K562 (cell line): ENCODE data around the gene PLD5. TPM values are rescaled to one million over a fixed set of nuclear protein-coding genes. Genes with fewer than 3 reads are reported as not detected.

ENCODE experiments used
- ATAC-seq: fragments of 200-7000 bp; cut with Tn5 transposase; 3 replicates; pipeline ENCODE4 v1.9.1; 2020; ENCODE audit warnings: moderate library complexity
- BruUV-seq: library from RNA; stranded (reverse); fragments of 400-500 nt; replicated peaks from 2 replicates; lab custom pipeline; 2021; lab: Mats Ljungman, UMichigan
- CTCF ChIA-PET: fragments of 300-600 bp; formaldehyde crosslinking; extraction: SDS; loops from one replicate; lab custom pipeline; 2021; ENCODE audit warnings: low intra/inter-chr PET ratio; lab: Yijun Ruan, JAX
- POLR2A ChIA-PET: fragments of 300-600, 350-650 bp; sonication (Branson Sonifier 250); formaldehyde crosslinking; extraction: SDS; loops from one replicate; lab custom pipeline; 2021; ENCODE audit warnings: antibody characterized with exemption, inconsistent platforms; lab: Yijun Ruan, JAX
- DNase-seq, 4 experiments: peaks; one replicate each; pipeline versions ENCODE4 v3.0.0 to v3.0.0-alpha.2; 2011 to 2018; ENCODE audit warnings: low spot score in 3 of 4, mixed read lengths in 3 of 4; ENCODE audit errors: extremely low read depth in 1 of 4
- FAIRE-seq: peaks from 2 replicates; lab custom pipeline; 2011; peaks lifted over from hg19 to GRCh38; lab: Jason Lieb, UNC
- H2AFZ ChIP-seq: 2 replicates; pipeline ENCODE4 v1.6.0; 2011; ENCODE audit warnings: low read depth, low read length, control low read depth, inconsistent platforms
- H3K27ac ChIP-seq: fragments of 200-600 bp; 3 replicates; pipeline ENCODE4 v1.8.0; 2011; ENCODE audit warnings: low read depth, mild to moderate bottlenecking, control low read depth, inconsistent platforms, low read length, moderate library complexity, mixed read lengths; ENCODE audit errors: extremely low read depth
- H3K27me3 ChIP-seq, 2 experiments: fragments of 300-600 bp in 1 of 2; 2 replicates in 1 of 2; 3 replicates in 1 of 2; pipeline versions ENCODE4 v1.6.0 to v1.8.0; 2011; ENCODE audit warnings: inconsistent platforms in 2 of 2, low read length in 2 of 2, mild to moderate bottlenecking in 1 of 2, mixed read lengths in 1 of 2, moderate library complexity in 1 of 2; ENCODE audit not compliant: control insufficient read depth in 2 of 2, insufficient read depth in 2 of 2
- H3K36me3 ChIP-seq: fragments of 300-600 bp; 3 replicates; pipeline ENCODE4 v1.8.0; 2011; ENCODE audit warnings: mild to moderate bottlenecking, low read length, inconsistent platforms; ENCODE audit not compliant: control insufficient read depth, insufficient read depth
- H3K4me1 ChIP-seq, 2 experiments: fragments of 200-600 bp in 1 of 2; replicated peaks in 1 of 2; 2 replicates in 1 of 2; 3 replicates in 1 of 2; pipeline versions ENCODE4 v1.5.1 to v1.8.0; 2011; ENCODE audit warnings: inconsistent platforms in 2 of 2, low read length in 2 of 2, mild to moderate bottlenecking in 1 of 2, mixed read lengths in 1 of 2, moderate library complexity in 1 of 2; ENCODE audit not compliant: control insufficient read depth in 2 of 2, insufficient read depth in 2 of 2
- H3K4me2 ChIP-seq: 2 replicates; pipeline ENCODE4 v1.6.1; 2011; ENCODE audit warnings: low read length, control low read depth, inconsistent platforms, mixed read lengths; ENCODE audit not compliant: insufficient read depth
- H3K4me3 ChIP-seq: fragments of 200-600 bp; sonication (generic), shearing (Covaris generic); 2 replicates; pipeline ENCODE4 v1.5.1; 2016; ENCODE audit warnings: control low read depth, inconsistent platforms
- H3K79me2 ChIP-seq: fragments of 200-600 bp; 3 replicates; pipeline ENCODE4 v1.8.0; 2011; ENCODE audit warnings: low read length, inconsistent platforms; ENCODE audit not compliant: control insufficient read depth, insufficient read depth
- H3K9ac ChIP-seq, 2 experiments: 2 replicates each; pipeline versions ENCODE4 v1.6.0 to v1.6.1; 2011; ENCODE audit warnings: low read depth in 2 of 2, low read length in 2 of 2, control low read depth in 1 of 2, inconsistent platforms in 1 of 2, mild to moderate bottlenecking in 1 of 2, mixed read lengths in 1 of 2; ENCODE audit not compliant: insufficient read depth in 1 of 2
- H3K9me1 ChIP-seq: one replicate; pipeline ENCODE4 v1.6.0; 2011; ENCODE audit warnings: inconsistent platforms, mild to moderate bottlenecking, low read length, moderate library complexity; ENCODE audit not compliant: control insufficient read depth, insufficient read depth
- H3K9me3 ChIP-seq: replicated peaks from 2 replicates; pipeline ENCODE4 v1.5.1; 2011; ENCODE audit warnings: low read depth, low read length, inconsistent platforms; ENCODE audit not compliant: control insufficient read depth, insufficient read depth
- H4K20me1 ChIP-seq: replicated peaks from 2 replicates; pipeline ENCODE4 v1.6.1; 2011; ENCODE audit warnings: low read length, inconsistent platforms, mixed read lengths; ENCODE audit not compliant: control insufficient read depth, insufficient read depth
- ARID1B ChIP-seq: fragments of 450-650 bp; IDR thresholded peaks from 2 replicates; pipeline ENCODE4 v1.6.1; 2016; ENCODE audit warnings: antibody characterized with exemption, mild to moderate bottlenecking, inconsistent platforms
- DIDO1 ChIP-seq: fragments of 450-650 bp; IDR thresholded peaks from 2 replicates; pipeline ENCODE4 v1.6.1; 2016; ENCODE audit warnings: low read depth, missing biosample characterization, missing genetic modification characterization
- EHMT2 ChIP-seq: fragments of 450-650 bp; IDR thresholded peaks from 2 replicates; pipeline ENCODE4 v1.6.1; 2018; ENCODE audit warnings: antibody characterized with exemption
- ELF1 ChIP-seq: fragments of 200-800 bp; sonication (Bioruptor generic); IDR thresholded peaks from 2 replicates; pipeline ENCODE4 v1.6.1; 2016; ENCODE audit warnings: missing genetic modification characterization, missing compliant biosample characterization
- ESRRA ChIP-seq: fragments of 450-650 bp; IDR thresholded peaks from 2 replicates; pipeline ENCODE4 v1.6.1; 2014; ENCODE audit warnings: low read depth, mild to moderate bottlenecking, moderate library complexity, borderline replicate concordance
- GTF2A2 ChIP-seq: IDR thresholded peaks from 2 replicates; pipeline ENCODE4 v1.6.1; 2016; ENCODE audit warnings: mild to moderate bottlenecking, missing genetic modification characterization, missing compliant biosample characterization
- NRF1 ChIP-seq, 2 experiments: fragments of 450-650 bp; IDR thresholded peaks in 1 of 2; conservative IDR thresholded peaks in 1 of 2; 2 replicates each; pipeline ENCODE4 v1.6.1; 2014; ENCODE audit warnings: mild to moderate bottlenecking in 2 of 2
- PTTG1 ChIP-seq: fragments of 450-650 bp; IDR thresholded peaks from 2 replicates; pipeline ENCODE4 v1.6.1; 2016; ENCODE audit warnings: low read depth, mild to moderate bottlenecking, missing genetic modification characterization, missing compliant biosample characterization
- TAF15 ChIP-seq: fragments of 200-400 bp; formaldehyde crosslinking; IDR thresholded peaks from 2 replicates; pipeline ENCODE4 v1.6.1; 2017; ENCODE audit warnings: mild to moderate bottlenecking, low read depth, low read length, moderate library complexity
- ZFP91 ChIP-seq: sonication (generic); formaldehyde crosslinking; IDR thresholded peaks from 2 replicates; pipeline ENCODE4 v1.8.0; 2022; ENCODE audit warnings: mild to moderate bottlenecking, missing genetic modification reagents
- ZNF778 ChIP-seq: fragments of 450-650 bp; formaldehyde crosslinking; IDR thresholded peaks from 2 replicates; pipeline ENCODE4 v1.4.0; 2020; ENCODE audit warnings: mild to moderate bottlenecking, moderate library complexity
- ZNF785 ChIP-seq: fragments of 250-450 bp; sonication (Bioruptor Pico); IDR thresholded peaks from 2 replicates; pipeline ENCODE4 v1.4.0; 2020; ENCODE audit warnings: mild to moderate bottlenecking
- WGBS: fragments of 100-300 bp; shearing (Covaris generic); methylation state at CpG from one replicate; pipeline ENCODE4 v1.1.6; 2016; ENCODE audit warnings: low coverage, mixed read lengths; ENCODE audit not compliant: insufficient coverage; ENCODE audit errors: missing lambda C conversion rate; 5-methylcytosine and 5-hydroxymethylcytosine counted together
- in situ Hi-C: fragments of 300-500 bp; cut with MboI; formaldehyde crosslinking; loops from 4 replicates; pipeline ENCODE4 v1.15.0; 2018; ENCODE audit warnings: inconsistent platforms, mixed read lengths
- intact Hi-C: fragments of 100-400 bp; cut with micrococcal nuclease; formaldehyde crosslinking; loops from 2 replicates; pipeline ENCODE4 v1.14.2; 2022
- polyA plus RNA-seq, 8 experiments: library from polyadenylated mRNA; depleted of rRNA in 4 of 8; stranded (reverse) in 5 of 8; unstranded in 3 of 8; fragments of >200 nt; fragmentation: Nextera tagmentation in 2 of 8; fragmentation: Illumina TruSeq in 1 of 8; extraction: Ambion mirVana in 2 of 8; extraction: Trizol in 1 of 8; gene quantifications; 2 replicates each; pipeline versions ENCODE4 v1.2.1 to v1.2.3, GENCODE V29; 2011 to 2014; ENCODE audit warnings: inconsistent platforms in 1 of 8, missing spikeins in 1 of 8
- total RNA-seq, 7 experiments: library from RNA; depleted of rRNA in 6 of 7; stranded (reverse); fragments of >200 nt in 6 of 7; fragmentation: Illumina TruSeq in 2 of 7; extraction: Trizol in 2 of 7; gene quantifications; 2 replicates each; pipeline versions ENCODE4 v1.2.1 to v1.2.3, GENCODE V29; 2011 to 2021; ENCODE audit warnings: low replicate concordance in 1 of 7
- TF ChIP-seq, protein P1 (sequence below), 2 experiments: fragments of 450-650 bp in 1 of 2; sonication (generic) in 1 of 2; formaldehyde crosslinking in 1 of 2; IDR thresholded peaks in 1 of 2; conservative IDR thresholded peaks in 1 of 2; 2 replicates each; pipeline versions ENCODE4 v1.6.1 to v1.8.1; 2016 to 2023; ENCODE audit warnings: mild to moderate bottlenecking in 2 of 2, moderate library complexity in 2 of 2, inconsistent platforms in 1 of 2, missing genetic modification reagents in 1 of 2

PLD5 gene
- total and polyA plus RNA-seq, 9 of the 15 experiments (the other 6 are each of a cell fraction or from before 2014, with no cell fraction given): not detected

DNA sequence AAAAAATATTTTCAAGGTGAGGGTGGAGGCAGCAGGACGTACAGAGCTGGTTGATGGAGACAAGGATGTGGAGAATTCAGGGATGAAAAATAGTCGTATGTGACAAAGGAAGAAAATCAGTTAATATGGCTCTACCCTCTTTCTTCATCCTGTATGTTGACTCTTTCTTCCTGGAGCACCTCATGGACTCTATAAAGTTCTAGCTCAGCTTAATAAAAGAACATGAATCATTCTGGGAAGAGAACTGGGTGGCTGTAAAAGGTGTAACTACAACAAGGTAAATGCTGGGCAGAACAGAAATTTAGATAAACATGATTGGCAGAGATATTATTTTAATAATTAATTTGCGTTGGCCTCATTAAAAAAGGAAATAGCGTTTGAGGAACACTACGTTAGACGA is 283.8 kb downstream of the PLD5 start:
- H3K9me1 ChIP-seq: no peaks in the 10 kb centered on the region
- TF ChIP-seq PTTG1 (tag) (no peak), ZNF785 (CRISPR knock-in tag) (no peak), ESRRA (no peak)
- H3K27ac ChIP-seq: no peak overlapping the region
- POLR2A ChIA-PET: interaction anchor here (0.6 to 0.7 kb wide), 2 partner anchors 38 to 57 kb away, joined by 3 read pairs; no protein-coding TSS in a partner anchor
- no peaks in the 10 kb centered on the region for H3K9me3 ChIP-seq
- ATAC-seq (no peak), FAIRE-seq (no peak), DNase-seq (no peak)
- H3K4me3 ChIP-seq: no peak overlapping the region
- H4K20me1 ChIP-seq: no peaks in the 10 kb centered on the region
- H2AFZ ChIP-seq: no peak overlapping the region
- H3K36me3 ChIP-seq: no peaks in the 10 kb centered on the region
- H3K79me2 ChIP-seq: no peaks in the 10 kb centered on the region
- no peaks in the 10 kb centered on the region for H3K4me1 ChIP-seq
- 0% methylated on average over 6 of the region's 6 CpGs for WGBS
- H3K27me3 ChIP-seq: no peaks in the 10 kb centered on the region
- intact Hi-C loops: no loop called here
- CTCF ChIA-PET: no interaction called here
- no peak overlapping the region for H3K4me2 ChIP-seq
- in situ Hi-C loops: no loop called here
- no peak overlapping the region for H3K9ac ChIP-seq
- no TSS peak for BruUV-seq

GRCh38 chr1:242240077-242240476 is 284.4 kb downstream of the PLD5 start:
- Histone ChIP-seq H3K36me3 (no peaks in the 10 kb centered on the region), H3K79me2 (no peaks in the 10 kb centered on the region), H3K9ac (no peak overlapping the region), H3K27me3 (no peaks in the 10 kb centered on the region), H4K20me1 (no peaks in the 10 kb centered on the region), H3K4me2 (no peak overlapping the region), H2AFZ (no peak overlapping the region), H3K9me3 (no peaks in the 10 kb centered on the region), H3K9me1 (no peaks in the 10 kb centered on the region), H3K4me1 (no peaks in the 10 kb centered on the region), H3K27ac (no peak overlapping the region), H3K4me3 (no peak overlapping the region)
- in situ Hi-C loops: no loop called here
- ChIA-PET CTCF (no interaction called here), POLR2A (no interaction called here)
- intact Hi-C loops: no loop called here
- no peak for FAIRE-seq
- DNase-seq: no peak
- BruUV-seq: no TSS peak
- 0% methylated on average over 4 of the region's 4 CpGs for WGBS
- ATAC-seq: no peak
- TF ChIP-seq EHMT2: no peak
- TF ChIP-seq ARID1B: no peak
- TF ChIP-seq, protein P1, sequence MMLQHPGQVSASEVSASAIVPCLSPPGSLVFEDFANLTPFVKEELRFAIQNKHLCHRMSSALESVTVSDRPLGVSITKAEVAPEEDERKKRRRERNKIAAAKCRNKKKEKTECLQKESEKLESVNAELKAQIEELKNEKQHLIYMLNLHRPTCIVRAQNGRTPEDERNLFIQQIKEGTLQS (IDR thresholded peaks at IDR 0.05): no peak
- TF ChIP-seq, protein P1 (CRISPR knock-in tag; conservative IDR thresholded peaks at IDR 0.05): no peak
- TF ChIP-seq ZNF778: no peak
- no peak for TF ChIP-seq ZFP91 (CRISPR knock-in tag)
- no peak for TF ChIP-seq NRF1 (conservative IDR thresholded peaks at IDR 0.05 in 1 of 2, IDR thresholded peaks at IDR 0.05 in 1 of 2)
- TF ChIP-seq GTF2A2: no peak
- TF ChIP-seq TAF15: no peak
- no peak for TF ChIP-seq DIDO1 (tag)
- no peak for TF ChIP-seq ELF1 (tag)
